Type B pancreatic cell (in vitro differentiated cells): ENCODE data around the gene DOCK2. TPM values are rescaled to one million over a fixed set of nuclear protein-coding genes. Genes with fewer than 3 reads are reported as not detected.
"Not testable (repeated sequence)": the region's sequence is repeated elsewhere in the genome, so short reads cannot be mapped to it uniquely, and the experiment has no call there.

ENCODE experiments used
- DNase-seq: peaks from one replicate; pipeline ENCODE4 v3.0.0; 2021; ENCODE audit warnings: mixed read lengths; ENCODE audit not compliant: unreplicated experiment; ENCODE audit errors: extremely low spot score
- H3K27ac Mint-ChIP-seq: 2 replicates; pipeline ENCODE4 v1.8.0; 2021; ENCODE audit warnings: mild to moderate bottlenecking, mixed read lengths
- H3K27me3 Mint-ChIP-seq: 2 replicates; pipeline ENCODE4 v1.8.0; 2021; ENCODE audit warnings: mixed read lengths
- H3K36me3 Mint-ChIP-seq: 2 replicates; pipeline ENCODE4 v1.8.0; 2021; ENCODE audit warnings: mixed read lengths
- H3K4me1 Mint-ChIP-seq: one replicate; pipeline ENCODE4 v1.8.0; 2021; ENCODE audit warnings: mixed read lengths; ENCODE audit not compliant: unreplicated experiment
- H3K4me3 Mint-ChIP-seq: 2 replicates; pipeline ENCODE4 v1.8.0; 2021; ENCODE audit warnings: mild to moderate bottlenecking, mixed read lengths
- H3K9me3 Mint-ChIP-seq: 2 replicates; pipeline ENCODE4 v1.8.0; 2021; ENCODE audit warnings: mixed read lengths
- total RNA-seq: library from RNA; stranded (reverse); gene quantifications from 2 replicates; pipeline ENCODE4 v1.2.1, GENCODE V29; 2021; ENCODE audit warnings: low replicate concordance
- TF ChIP-seq, protein P1 (sequence below): fragments of 200-600 bp; sonication (generic); conservative IDR thresholded peaks from 2 replicates; pipeline ENCODE4 v1.5.0; 2021; ENCODE audit warnings: antibody characterized with exemption, mild to moderate bottlenecking

Gene DOCK2
- total RNA-seq, 1 donor from 2014 or later, result 0.82 TPM

DNA sequence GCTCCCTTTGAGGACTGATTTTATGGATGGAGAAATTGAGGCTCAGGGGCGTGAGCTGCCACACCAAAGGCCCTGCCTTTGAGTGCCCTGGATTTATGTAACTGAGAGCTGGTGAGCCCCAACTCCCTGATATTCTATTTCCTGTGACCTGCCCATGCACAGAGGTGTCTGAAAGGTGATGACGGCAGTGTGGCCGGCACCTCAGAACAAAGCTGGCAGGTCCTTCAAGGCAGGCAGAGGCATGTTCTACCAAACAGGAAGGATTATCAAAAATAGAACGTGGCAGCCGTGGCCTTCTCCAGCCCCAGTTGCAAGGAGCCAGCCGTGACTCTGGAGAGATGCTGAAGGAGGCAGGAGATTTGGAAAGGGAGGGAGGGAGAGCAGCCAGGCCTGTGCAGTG is 307.0 kb downstream of the DOCK2 start:
- peaks cover 9% of the 10 kb centered on the region for H3K27me3 Mint-ChIP-seq
- no peak for DNase-seq
- H3K4me3 Mint-ChIP-seq, result no peak overlapping the region
- H3K27ac Mint-ChIP-seq, result no peak overlapping the region
- TF ChIP-seq, protein P1, sequence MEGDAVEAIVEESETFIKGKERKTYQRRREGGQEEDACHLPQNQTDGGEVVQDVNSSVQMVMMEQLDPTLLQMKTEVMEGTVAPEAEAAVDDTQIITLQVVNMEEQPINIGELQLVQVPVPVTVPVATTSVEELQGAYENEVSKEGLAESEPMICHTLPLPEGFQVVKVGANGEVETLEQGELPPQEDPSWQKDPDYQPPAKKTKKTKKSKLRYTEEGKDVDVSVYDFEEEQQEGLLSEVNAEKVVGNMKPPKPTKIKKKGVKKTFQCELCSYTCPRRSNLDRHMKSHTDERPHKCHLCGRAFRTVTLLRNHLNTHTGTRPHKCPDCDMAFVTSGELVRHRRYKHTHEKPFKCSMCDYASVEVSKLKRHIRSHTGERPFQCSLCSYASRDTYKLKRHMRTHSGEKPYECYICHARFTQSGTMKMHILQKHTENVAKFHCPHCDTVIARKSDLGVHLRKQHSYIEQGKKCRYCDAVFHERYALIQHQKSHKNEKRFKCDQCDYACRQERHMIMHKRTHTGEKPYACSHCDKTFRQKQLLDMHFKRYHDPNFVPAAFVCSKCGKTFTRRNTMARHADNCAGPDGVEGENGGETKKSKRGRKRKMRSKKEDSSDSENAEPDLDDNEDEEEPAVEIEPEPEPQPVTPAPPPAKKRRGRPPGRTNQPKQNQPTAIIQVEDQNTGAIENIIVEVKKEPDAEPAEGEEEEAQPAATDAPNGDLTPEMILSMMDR, result no peak
- no peaks in the 10 kb centered on the region for H3K9me3 Mint-ChIP-seq
- no peaks in the 10 kb centered on the region for H3K36me3 Mint-ChIP-seq
- H3K4me1 Mint-ChIP-seq, result peaks cover 19% of the 10 kb centered on the region

DNA sequence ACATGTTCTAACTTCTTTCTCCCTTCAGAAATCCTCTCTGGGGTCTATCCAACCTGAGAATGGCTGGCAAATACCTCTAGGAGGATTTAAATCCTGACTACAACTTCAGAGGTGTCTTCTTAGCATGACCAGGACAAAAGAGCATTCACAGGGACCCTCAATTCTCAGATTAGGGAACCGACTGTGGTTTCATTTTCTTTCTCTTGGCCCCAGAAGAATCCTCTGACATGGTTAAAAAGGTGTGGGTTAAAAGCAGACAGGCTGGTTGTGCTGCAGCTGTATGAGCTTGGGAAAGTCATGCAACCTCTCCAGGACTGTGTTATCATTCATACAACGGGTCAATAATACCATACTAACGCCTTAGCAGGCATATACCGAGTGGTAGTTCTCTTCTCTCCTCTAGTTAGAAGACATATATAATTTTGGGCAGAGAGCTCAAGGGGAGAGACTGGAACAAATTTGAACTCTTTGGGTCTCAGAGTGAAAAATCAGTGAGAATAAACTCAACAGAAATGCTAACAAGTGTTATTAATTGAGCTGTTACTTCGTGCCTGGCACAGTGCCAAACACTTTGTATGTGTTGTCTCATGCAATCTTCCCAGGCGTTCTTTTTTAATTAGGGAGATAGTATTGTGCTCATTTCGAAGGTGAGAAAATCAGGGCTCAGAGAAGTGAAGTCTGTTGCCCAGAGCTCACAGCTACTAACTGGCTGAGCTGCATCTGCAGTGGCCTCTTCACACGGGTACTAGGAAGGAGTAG is 308.0 kb downstream of the DOCK2 start:
- Mint-ChIP-seq H3K27ac (no peak overlapping the region), H3K36me3 (no peaks in the 10 kb centered on the region)
- no peak for DNase-seq

DNA sequence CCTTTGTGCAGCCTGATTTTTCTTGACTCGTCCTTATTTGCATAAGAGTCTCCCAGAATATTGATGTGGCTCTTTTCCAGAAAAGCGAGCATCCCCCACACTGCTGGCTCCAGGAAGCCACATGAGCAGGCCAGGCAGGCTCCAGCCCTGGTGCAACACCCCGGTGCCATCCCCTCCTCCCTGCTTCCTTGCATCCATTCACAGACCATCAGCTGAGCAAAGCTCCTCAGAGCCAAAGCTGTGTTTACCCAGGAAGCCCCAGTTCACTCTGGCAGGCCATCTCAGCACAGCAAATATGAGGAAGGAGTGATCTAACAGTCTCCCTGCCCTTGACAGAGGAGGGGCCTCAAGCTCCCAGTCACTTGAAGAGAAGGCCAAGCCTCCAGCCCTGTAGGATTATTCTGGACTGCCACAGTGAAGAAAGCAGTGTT is 308.8 kb downstream of the DOCK2 start:
- Mint-ChIP-seq H3K4me1 (peaks cover 19% of the 10 kb centered on the region), H3K27me3 (peaks cover 18% of the 10 kb centered on the region), H3K4me3 (no peak overlapping the region), H3K36me3 (no peaks in the 10 kb centered on the region), H3K27ac (peak overlapping the region; percentile 60), H3K9me3 (no peaks in the 10 kb centered on the region)
- DNase-seq, result no peak
- TF ChIP-seq, protein P1, result no peak

More for the DNA sequence above, 308.0 kb downstream of the DOCK2 start:
- Mint-ChIP-seq H3K9me3 (no peaks in the 10 kb centered on the region), H3K27me3 (peaks cover 14% of the 10 kb centered on the region), H3K4me3 (no peak overlapping the region), H3K4me1 (peaks cover 19% of the 10 kb centered on the region)
- TF ChIP-seq, protein P1, result no peak

DNA sequence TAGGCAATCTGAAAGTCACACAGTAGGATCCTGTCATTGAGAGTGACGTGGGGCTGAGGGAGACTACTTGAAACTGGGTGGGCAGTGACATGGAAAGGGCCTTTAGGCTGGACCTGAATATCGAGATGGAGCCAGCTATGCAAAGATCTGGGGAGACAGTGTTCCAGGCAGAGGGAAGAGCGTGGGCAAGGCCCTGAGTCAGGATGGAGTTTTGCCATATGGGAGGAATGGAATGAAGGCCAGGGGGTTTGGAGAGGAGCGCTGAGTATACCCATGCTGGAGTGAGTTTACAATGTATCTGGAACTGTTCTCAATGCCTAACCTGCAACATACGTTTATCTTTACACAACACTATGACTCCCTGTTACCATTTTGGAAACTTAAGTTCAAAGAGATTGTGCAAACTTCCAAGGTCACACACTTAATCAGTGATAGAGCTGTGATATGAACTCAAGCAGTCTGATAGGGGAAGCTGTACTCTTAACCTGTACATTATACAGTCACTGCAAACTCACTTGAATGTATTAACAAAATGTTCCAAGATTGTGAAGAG is 309.7 kb downstream of the DOCK2 start:
- H3K36me3 Mint-ChIP-seq, result no peaks in the 10 kb centered on the region
- no peak overlapping the region for H3K27ac Mint-ChIP-seq
- H3K27me3 Mint-ChIP-seq, result peaks cover 18% of the 10 kb centered on the region
- TF ChIP-seq, protein P1, result no peak
- DNase-seq, result no peak
- H3K4me3 Mint-ChIP-seq, result no peak overlapping the region
- H3K4me1 Mint-ChIP-seq, result peaks cover 19% of the 10 kb centered on the region
- no peaks in the 10 kb centered on the region for H3K9me3 Mint-ChIP-seq

DNA sequence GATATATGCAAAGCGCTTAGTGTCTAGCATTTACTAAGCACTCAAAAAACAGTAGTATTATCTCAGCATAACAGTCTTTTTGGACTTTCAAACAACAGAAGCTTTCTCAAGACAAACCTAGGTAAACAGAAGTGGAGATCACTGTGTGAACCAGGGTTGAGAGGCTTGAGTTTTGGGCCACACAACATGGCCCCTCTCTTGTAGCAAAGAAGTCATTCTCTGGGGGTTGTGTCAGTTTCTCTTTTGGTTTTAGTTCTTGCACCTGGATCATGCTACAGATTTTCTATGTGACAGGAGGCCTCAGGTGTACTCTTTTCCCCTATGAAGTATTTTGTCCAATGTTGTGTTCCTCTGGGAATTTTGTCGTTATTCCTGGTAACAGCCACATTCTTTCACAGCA is 313.3 kb downstream of the DOCK2 start:
- H3K4me3 Mint-ChIP-seq, result no peak overlapping the region
- H3K36me3 Mint-ChIP-seq, result no peaks in the 10 kb centered on the region
- no peaks in the 10 kb centered on the region for H3K9me3 Mint-ChIP-seq
- H3K27ac Mint-ChIP-seq, result no peak overlapping the region
- TF ChIP-seq, protein P1, result no peak
- H3K27me3 Mint-ChIP-seq, result peaks cover 32% of the 10 kb centered on the region
- DNase-seq, result no peak
- peaks cover 18% of the 10 kb centered on the region for H3K4me1 Mint-ChIP-seq

DNA sequence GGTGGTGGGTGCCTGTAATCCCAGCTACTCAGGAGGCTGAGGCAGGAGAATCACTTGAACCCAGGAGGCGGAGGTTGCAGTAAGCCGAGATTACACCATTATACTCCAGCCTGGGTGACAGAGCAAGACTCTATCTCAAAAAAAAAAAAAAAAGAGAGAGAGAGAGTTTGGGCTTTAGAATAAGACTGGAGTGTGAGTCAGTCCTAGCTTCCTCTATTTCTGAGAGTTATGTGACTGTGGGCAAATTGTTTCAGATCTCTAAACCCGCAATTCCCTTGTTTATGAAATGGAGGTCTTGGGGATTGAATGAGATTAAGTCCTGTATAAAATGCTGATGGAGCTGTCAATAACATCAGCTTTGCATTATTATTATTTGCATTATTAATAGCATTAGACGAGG is 316.1 kb downstream of the DOCK2 start:
- DNase-seq, H3K4me1 Mint-ChIP-seq, H3K36me3 Mint-ChIP-seq, H3K27ac Mint-ChIP-seq, H3K4me3 Mint-ChIP-seq, H3K9me3 Mint-ChIP-seq: not testable (repeated sequence)
- H3K27me3 Mint-ChIP-seq, result peaks cover 33% of the 10 kb centered on the region
